ENCODE data around the gene ATXN7. TPM values are rescaled to one million over a fixed set of nuclear protein-coding genes. Genes with fewer than 3 reads are reported as not detected.

Gene ATXN7
- total and polyA plus RNA-seq, 2 of the 13 experiments (the other 11 are each of a cell fraction or from before 2014, with no cell fraction given): 13.8 to 20.0 TPM

DNA sequence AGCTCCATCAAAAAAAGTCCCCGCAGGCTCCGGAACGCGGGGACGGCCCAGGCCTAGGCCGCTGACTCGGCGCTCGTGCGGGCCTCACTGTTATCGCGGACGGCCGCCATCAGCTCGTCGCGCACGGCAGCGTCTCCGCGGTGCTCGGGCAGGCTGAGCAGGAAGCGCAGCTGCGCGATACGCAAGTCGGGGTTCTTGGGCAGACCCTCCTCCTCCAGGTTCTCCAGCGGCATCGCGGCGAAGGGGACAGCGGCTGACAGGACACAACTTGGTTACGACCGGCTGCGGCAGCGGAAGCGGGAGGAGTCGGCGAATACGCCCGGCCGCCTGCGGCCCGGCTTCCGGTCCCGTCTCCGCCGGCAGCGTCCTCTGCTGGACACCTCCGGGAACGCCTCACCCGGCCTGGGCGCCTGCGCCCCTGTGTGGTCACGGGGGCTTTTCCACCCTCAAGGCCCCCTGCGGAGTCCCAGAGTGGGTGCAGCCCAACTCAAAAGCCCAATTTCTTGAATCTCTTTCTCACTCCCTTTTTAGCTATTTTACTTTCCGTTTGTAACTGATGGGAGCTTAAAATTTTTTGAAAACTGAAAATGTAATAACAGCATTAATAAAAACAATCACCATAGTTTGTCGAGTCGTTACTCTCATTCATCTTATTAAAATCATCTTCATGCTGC is 159.7 kb downstream of the ATXN7 start, which contains the start of gene PSMD6 (continued):
- no peak for TF ChIP-seq DPF2 (CRISPR knock-in tag; IDR thresholded peaks at IDR 0.05; ENCODE audit: borderline replicate concordance, low read depth)
- TF ChIP-seq FOXO4 (CRISPR knock-in tag; conservative IDR thresholded peaks at IDR 0.05): no peak
- no peak; the same call in 1 of the 2 replicates for TF ChIP-seq CENPBD1 (CRISPR knock-in tag; IDR thresholded peaks at IDR 0.05; ENCODE audit: borderline replicate concordance, low read depth)
- no peak; the same call in 1 of the 2 replicates for TF ChIP-seq ZSCAN20 (CRISPR knock-in tag; IDR thresholded peaks at IDR 0.05; ENCODE audit: borderline replicate concordance)
- no peak for TF ChIP-seq ZNF558 (CRISPR knock-in tag; IDR thresholded peaks at IDR 0.05; ENCODE audit: borderline replicate concordance)
- TF ChIP-seq MXI1 (IDR thresholded peaks at IDR 0.05; ENCODE audit: borderline replicate concordance, low read depth, low read length): peak; percentile 63; the same call in 2 of the 3 replicates
- no peak for TF ChIP-seq HDAC6 (IDR thresholded peaks at IDR 0.05; ENCODE audit: low read depth, low read length)
- no peak for TF ChIP-seq RBAK (CRISPR knock-in tag; IDR thresholded peaks at IDR 0.05)
- TF ChIP-seq MED8 (CRISPR knock-in tag; IDR thresholded peaks at IDR 0.05; ENCODE audit: insufficient replicate concordance): peak; percentile 74
- peak; percentile 30 for TF ChIP-seq CREM (IDR thresholded peaks at IDR 0.05)
- TF ChIP-seq CREM (CRISPR knock-in tag; IDR thresholded peaks at IDR 0.05): no peak
- peak; percentile 79; the same call in 1 of the 2 replicates for TF ChIP-seq DNMT1 (CRISPR knock-in tag; IDR thresholded peaks at IDR 0.05)
- TF ChIP-seq SNAI1 (CRISPR knock-in tag; IDR thresholded peaks at IDR 0.05; ENCODE audit: borderline replicate concordance): peak; percentile 67; the same call in 1 of the 2 replicates
- TF ChIP-seq ZNF549 (CRISPR knock-in tag; IDR thresholded peaks at IDR 0.05): no peak
- no peak for TF ChIP-seq MATR3 (CRISPR knock-in tag; IDR thresholded peaks at IDR 0.05)
- TF ChIP-seq, protein P1, sequence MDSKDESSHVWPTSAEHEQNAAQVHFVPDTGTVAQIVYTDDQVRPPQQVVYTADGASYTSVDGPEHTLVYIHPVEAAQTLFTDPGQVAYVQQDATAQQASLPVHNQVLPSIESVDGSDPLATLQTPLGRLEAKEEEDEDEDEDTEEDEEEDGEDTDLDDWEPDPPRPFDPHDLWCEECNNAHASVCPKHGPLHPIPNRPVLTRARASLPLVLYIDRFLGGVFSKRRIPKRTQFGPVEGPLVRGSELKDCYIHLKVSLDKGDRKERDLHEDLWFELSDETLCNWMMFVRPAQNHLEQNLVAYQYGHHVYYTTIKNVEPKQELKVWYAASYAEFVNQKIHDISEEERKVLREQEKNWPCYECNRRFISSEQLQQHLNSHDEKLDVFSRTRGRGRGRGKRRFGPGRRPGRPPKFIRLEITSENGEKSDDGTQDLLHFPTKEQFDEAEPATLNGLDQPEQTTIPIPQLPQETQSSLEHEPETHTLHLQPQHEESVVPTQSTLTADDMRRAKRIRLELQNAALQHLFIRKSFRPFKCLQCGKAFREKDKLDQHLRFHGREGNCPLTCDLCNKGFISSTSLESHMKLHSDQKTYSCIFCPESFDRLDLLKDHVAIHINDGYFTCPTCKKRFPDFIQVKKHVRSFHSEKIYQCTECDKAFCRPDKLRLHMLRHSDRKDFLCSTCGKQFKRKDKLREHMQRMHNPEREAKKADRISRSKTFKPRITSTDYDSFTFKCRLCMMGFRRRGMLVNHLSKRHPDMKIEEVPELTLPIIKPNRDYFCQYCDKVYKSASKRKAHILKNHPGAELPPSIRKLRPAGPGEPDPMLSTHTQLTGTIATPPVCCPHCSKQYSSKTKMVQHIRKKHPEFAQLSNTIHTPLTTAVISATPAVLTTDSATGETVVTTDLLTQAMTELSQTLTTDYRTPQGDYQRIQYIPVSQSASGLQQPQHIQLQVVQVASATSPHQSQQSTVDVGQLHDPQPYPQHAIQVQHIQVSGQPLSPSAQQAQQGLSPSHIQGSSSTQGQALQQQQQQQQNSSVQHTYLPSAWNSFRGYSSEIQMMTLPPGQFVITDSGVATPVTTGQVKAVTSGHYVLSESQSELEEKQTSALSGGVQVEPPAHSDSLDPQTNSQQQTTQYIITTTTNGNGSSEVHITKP (CRISPR knock-in tag; IDR thresholded peaks at IDR 0.05; ENCODE audit: low read depth): peak; percentile 83
- TF ChIP-seq ZNF329 (CRISPR knock-in tag; IDR thresholded peaks at IDR 0.05; ENCODE audit: low read depth): peak; percentile 80; the same call in 1 of the 2 replicates
- TF ChIP-seq ZNF331 (CRISPR knock-in tag; IDR thresholded peaks at IDR 0.05): peak; percentile 80
- peak; percentile 82 for TF ChIP-seq POLR2G (IDR thresholded peaks at IDR 0.05; ENCODE audit: low read depth, low read length)
- TF ChIP-seq, protein P2, sequence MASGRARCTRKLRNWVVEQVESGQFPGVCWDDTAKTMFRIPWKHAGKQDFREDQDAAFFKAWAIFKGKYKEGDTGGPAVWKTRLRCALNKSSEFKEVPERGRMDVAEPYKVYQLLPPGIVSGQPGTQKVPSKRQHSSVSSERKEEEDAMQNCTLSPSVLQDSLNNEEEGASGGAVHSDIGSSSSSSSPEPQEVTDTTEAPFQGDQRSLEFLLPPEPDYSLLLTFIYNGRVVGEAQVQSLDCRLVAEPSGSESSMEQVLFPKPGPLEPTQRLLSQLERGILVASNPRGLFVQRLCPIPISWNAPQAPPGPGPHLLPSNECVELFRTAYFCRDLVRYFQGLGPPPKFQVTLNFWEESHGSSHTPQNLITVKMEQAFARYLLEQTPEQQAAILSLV (CRISPR knock-in tag; IDR thresholded peaks at IDR 0.05; ENCODE audit: borderline replicate concordance): peak; percentile 90

All from HepG2 (cell line).